GM12878 (cell line): ENCODE results near the gene ADAM33. TPM values are rescaled to one million over a fixed set of nuclear protein-coding genes. Genes with fewer than 3 reads are reported as not detected.

ENCODE experiments used
- ATAC-seq: fragments of 200-7000 bp; cut with Tn5 transposase; 3 replicates; pipeline ENCODE4 v1.9.1; 2020; ENCODE audit warnings: mild to moderate bottlenecking, moderate library complexity
- BruUV-seq: library from RNA; stranded (reverse); fragments of 400-500 nt; replicated peaks from 2 replicates; lab custom pipeline; 2021; lab: Mats Ljungman, UMichigan
- CTCF ChIA-PET: fragments of 300-600 bp; sonication (Branson Sonifier 250); formaldehyde crosslinking; extraction: SDS; loops from one replicate; lab custom pipeline; 2021; ENCODE audit warnings: inconsistent platforms; lab: Yijun Ruan, JAX
- POLR2A ChIA-PET: fragments of 350-600 bp; formaldehyde crosslinking; extraction: SDS; loops from one replicate; lab custom pipeline; 2021; ENCODE audit warnings: inconsistent platforms; lab: Charles Lee
- RAD21 ChIA-PET: fragments of 300-600 bp; sonication (Branson Sonifier 250); formaldehyde crosslinking; loops from one replicate; lab custom pipeline; 2023; ENCODE audit warnings: antibody characterized with exemption; ENCODE audit not compliant: unreplicated experiment; lab: Charles Lee
- SMC1A ChIA-PET: fragments of 300-600 bp; sonication (Branson Sonifier 250); formaldehyde crosslinking; loops from one replicate; lab custom pipeline; 2023; ENCODE audit not compliant: unreplicated experiment, uncharacterized antibody; lab: Charles Lee
- DNase-seq: peaks from one replicate; pipeline ENCODE4 v3.0.0-alpha.2; 2011; ENCODE audit warnings: low read depth, low spot score
- FAIRE-seq: peaks from 3 replicates; lab custom pipeline; 2011; peaks lifted over from hg19 to GRCh38; lab: Jason Lieb, UNC
- H2AFZ ChIP-seq: 2 replicates; pipeline ENCODE4 v1.6.0; 2011; ENCODE audit warnings: low read depth, low read length, control low read depth; ENCODE audit not compliant: control insufficient read depth
- H3K27ac ChIP-seq: 2 replicates; pipeline ENCODE4 v1.5.1; 2011; ENCODE audit warnings: control low read depth; ENCODE audit not compliant: control insufficient read depth, insufficient read depth
- H3K27me3 ChIP-seq, 2 experiments: replicated peaks in 1 of 2; 2 replicates each; pipeline versions ENCODE4 v1.6.0 to v1.6.1; 2011; ENCODE audit warnings: low read length in 1 of 2; ENCODE audit not compliant: control insufficient read depth in 2 of 2, insufficient read depth in 2 of 2
- H3K36me3 ChIP-seq, 2 experiments: 2 replicates each; pipeline ENCODE4 v1.5.1; 2011; ENCODE audit warnings: low read length in 1 of 2; ENCODE audit not compliant: control insufficient read depth in 2 of 2, insufficient read depth in 2 of 2
- H3K4me1 ChIP-seq: 2 replicates; pipeline ENCODE4 v1.6.1; 2011; ENCODE audit warnings: mild to moderate bottlenecking, low read length, moderate library complexity, mixed read lengths; ENCODE audit not compliant: control insufficient read depth, insufficient read depth
- H3K4me2 ChIP-seq: 2 replicates; pipeline ENCODE4 v1.6.0; 2011; ENCODE audit warnings: control low read depth; ENCODE audit not compliant: control insufficient read depth, insufficient read depth
- H3K4me3 ChIP-seq: fragments of 200-600 bp; sonication (generic); 2 replicates; pipeline ENCODE4 v1.5.1; 2016
- H3K79me2 ChIP-seq: 2 replicates; pipeline ENCODE4 v1.6.0; 2011; ENCODE audit warnings: low read length; ENCODE audit not compliant: control insufficient read depth, insufficient read depth
- H3K9ac ChIP-seq: 2 replicates; pipeline ENCODE4 v1.8.0; 2011; ENCODE audit warnings: low read length, control low read depth, mixed read lengths; ENCODE audit not compliant: control insufficient read depth, insufficient read depth
- H3K9me3 ChIP-seq: replicated peaks from 3 replicates; pipeline ENCODE4 v1.5.1; 2011; ENCODE audit warnings: mild to moderate bottlenecking, low read length; ENCODE audit not compliant: control insufficient read depth, insufficient read depth
- H4K20me1 ChIP-seq: 2 replicates; pipeline ENCODE4 v1.6.0; 2011; ENCODE audit not compliant: control insufficient read depth, insufficient read depth
- ASH2L ChIP-seq: fragments of 300-600, 200-600 bp; sonication (generic); IDR thresholded peaks from 2 replicates; pipeline ENCODE4 v1.6.1; 2017; ENCODE audit warnings: low read depth, mild to moderate bottlenecking, borderline replicate concordance
- CBX5 ChIP-seq: sonication (generic); IDR thresholded peaks from 2 replicates; pipeline ENCODE4 v1.6.1; 2016; ENCODE audit warnings: low read depth, moderate library complexity, mild to moderate bottlenecking, inconsistent platforms
- EP300 ChIP-seq, 2 experiments: fragments of 150-350 bp in 1 of 2; IDR thresholded peaks; 2 replicates each; pipeline ENCODE4 v1.6.1; 2011 to 2012; ENCODE audit warnings: low read depth in 2 of 2, low read length in 2 of 2, borderline replicate concordance in 1 of 2, improper control_type of control experiment in 1 of 2, inconsistent platforms in 1 of 2; ENCODE audit not compliant: control insufficient read depth in 1 of 2
- HDAC2 ChIP-seq: fragments of 200-600 bp; sonication (generic); IDR thresholded peaks from 2 replicates; pipeline ENCODE4 v1.6.1; 2017
- IKZF1 ChIP-seq: fragments of 450-650 bp; conservative IDR thresholded peaks from 2 replicates; pipeline ENCODE4 v1.6.1; 2017; ENCODE audit warnings: antibody characterized with exemption, mild to moderate bottlenecking
- KLF5 ChIP-seq: fragments of 450-650 bp; IDR thresholded peaks from 2 replicates; pipeline ENCODE4 v1.6.1; 2014; ENCODE audit warnings: mild to moderate bottlenecking; ENCODE audit not compliant: partially characterized antibody
- MYC ChIP-seq: IDR thresholded peaks from 2 replicates; pipeline ENCODE4 v1.6.1; 2011; ENCODE audit warnings: mild to moderate bottlenecking, low read length, moderate library complexity, inconsistent platforms; ENCODE audit not compliant: insufficient read depth, insufficient replicate concordance, insufficient read length, severe bottlenecking
- RAD21 ChIP-seq: IDR thresholded peaks from 2 replicates; pipeline ENCODE4 v1.6.1; 2011; ENCODE audit warnings: mild to moderate bottlenecking, low read depth, low read length, moderate library complexity; ENCODE audit not compliant: insufficient read depth
- RFX5 ChIP-seq: IDR thresholded peaks from 2 replicates; pipeline ENCODE4 v1.6.1; 2011; ENCODE audit warnings: low read depth, low read length, improper control_type of control experiment
- SMAD1 ChIP-seq: fragments of 450-650 bp; IDR thresholded peaks from 2 replicates; pipeline ENCODE4 v1.6.1; 2018; ENCODE audit warnings: mild to moderate bottlenecking, low read depth; ENCODE audit not compliant: partially characterized antibody
- TCF12 ChIP-seq: IDR thresholded peaks from 2 replicates; pipeline ENCODE4 v1.6.1; 2011; ENCODE audit warnings: low read depth, mild to moderate bottlenecking, low read length
- WRNIP1 ChIP-seq: IDR thresholded peaks from 2 replicates; pipeline ENCODE4 v1.6.1; 2011; ENCODE audit warnings: low read depth, low read length, improper control_type of control experiment, borderline replicate concordance
- YY1 ChIP-seq: IDR thresholded peaks from 2 replicates; pipeline ENCODE4 v1.6.1; 2011; ENCODE audit warnings: low read depth, mild to moderate bottlenecking, low read length
- ZNF384 ChIP-seq: IDR thresholded peaks from 2 replicates; pipeline ENCODE4 v1.6.1; 2012; ENCODE audit warnings: low read depth, mild to moderate bottlenecking, low read length, improper control_type of control experiment, borderline replicate concordance
- ZZZ3 ChIP-seq: IDR thresholded peaks from 2 replicates; pipeline ENCODE4 v1.6.1; 2011; ENCODE audit warnings: low read depth; ENCODE audit not compliant: control insufficient read depth, insufficient read length
- WGBS: methylation state at CpG from one replicate; pipeline ENCODE4 v1.1.6; 2016; ENCODE audit warnings: low lambda C conversion rate; ENCODE audit not compliant: insufficient replicate concordance, insufficient coverage; ENCODE audit errors: missing lambda C conversion rate; 5-methylcytosine and 5-hydroxymethylcytosine counted together
- in situ Hi-C: fragments of 300-500 bp; cut with MboI; formaldehyde crosslinking; loops from 9 replicates; pipeline ENCODE4 v1.14.3; 2018; ENCODE audit warnings: mixed read lengths
- intact Hi-C: fragments of 100-400 bp; cut with micrococcal nuclease; formaldehyde crosslinking; loops from one replicate; pipeline ENCODE4 v1.14.2; 2022; ENCODE audit not compliant: unreplicated experiment
- polyA plus RNA-seq, 11 experiments: library from polyadenylated mRNA; depleted of rRNA in 4 of 11; unstranded in 6 of 11; stranded (reverse) in 5 of 11; fragments of >200 nt; fragmentation: Nextera tagmentation in 4 of 11; fragmentation: Illumina TruSeq in 1 of 11; extraction: Ambion mirVana in 4 of 11; extraction: Trizol in 1 of 11; gene quantifications; 1 replicate in 1 of 11; 2 replicates in 10 of 11; pipeline versions ENCODE4 v1.2.1 to v1.2.3, GENCODE V29; 2011 to 2016; ENCODE audit warnings: inconsistent platforms in 2 of 11, missing spikeins in 2 of 11, low read depth in 1 of 11
- total RNA-seq, 4 experiments: library from RNA; depleted of rRNA in 3 of 4; stranded (reverse); fragments of >200 nt in 3 of 4; fragmentation: Illumina TruSeq in 1 of 4; extraction: Trizol in 1 of 4; gene quantifications; 2 replicates each; pipeline versions ENCODE4 v1.2.1 to v1.2.3, GENCODE V29; 2013 to 2021
- TF ChIP-seq, protein P1 (sequence below): fragments of 450-650 bp; formaldehyde crosslinking; IDR thresholded peaks from 2 replicates; pipeline ENCODE4 v1.4.0; 2020; ENCODE audit warnings: mild to moderate bottlenecking, moderate library complexity

The ADAM33 gene
- total and polyA plus RNA-seq, 10 of the 15 experiments (the other 5 are each of a cell fraction or from before 2014, with no cell fraction given): not detected

GRCh38 chr20:3677733-3678132 lies 4.1 kb downstream of the ADAM33 start:
- in situ Hi-C loops: no loop called here
- ATAC-seq (no peak), FAIRE-seq (no peak)
- SMC1A ChIA-PET: interaction anchor here (1.1 to 1.8 kb wide), 2 partner anchors 33 to 69 kb away, joined by 3 to 8 read pairs; no protein-coding TSS in a partner anchor
- Histone ChIP-seq H3K36me3 (no peaks in the 10 kb centered on the region), H3K9me3 (no peaks in the 10 kb centered on the region), H3K9ac (no peak overlapping the region), H3K27ac (no peak overlapping the region), H3K79me2 (no peaks in the 10 kb centered on the region), H4K20me1 (no peaks in the 10 kb centered on the region; the same call in 1 of the 2 replicates), H3K4me3 (no peak overlapping the region)
- no TSS peak for BruUV-seq
- WGBS: 29% methylated on average over 8 of the region's 8 CpGs
- TF ChIP-seq WRNIP1 (no peak), CBX5 (no peak), ASH2L (no peak), RFX5 (no peak), MYC (no peak), KLF5 (no peak), HDAC2 (no peak), YY1 (no peak), ZNF384 (no peak), RAD21 (no peak), SMAD1 (no peak), IKZF1 (no peak), EP300 (IDR thresholded peaks at IDR 0.05; ENCODE audit: borderline replicate concordance in 1 of 2, control insufficient read depth in 1 of 2, low read depth in 2 of 2, low read length in 2 of 2) (no peak), TCF12 (no peak), ZZZ3 (no peak)
- TF ChIP-seq, protein P1, sequence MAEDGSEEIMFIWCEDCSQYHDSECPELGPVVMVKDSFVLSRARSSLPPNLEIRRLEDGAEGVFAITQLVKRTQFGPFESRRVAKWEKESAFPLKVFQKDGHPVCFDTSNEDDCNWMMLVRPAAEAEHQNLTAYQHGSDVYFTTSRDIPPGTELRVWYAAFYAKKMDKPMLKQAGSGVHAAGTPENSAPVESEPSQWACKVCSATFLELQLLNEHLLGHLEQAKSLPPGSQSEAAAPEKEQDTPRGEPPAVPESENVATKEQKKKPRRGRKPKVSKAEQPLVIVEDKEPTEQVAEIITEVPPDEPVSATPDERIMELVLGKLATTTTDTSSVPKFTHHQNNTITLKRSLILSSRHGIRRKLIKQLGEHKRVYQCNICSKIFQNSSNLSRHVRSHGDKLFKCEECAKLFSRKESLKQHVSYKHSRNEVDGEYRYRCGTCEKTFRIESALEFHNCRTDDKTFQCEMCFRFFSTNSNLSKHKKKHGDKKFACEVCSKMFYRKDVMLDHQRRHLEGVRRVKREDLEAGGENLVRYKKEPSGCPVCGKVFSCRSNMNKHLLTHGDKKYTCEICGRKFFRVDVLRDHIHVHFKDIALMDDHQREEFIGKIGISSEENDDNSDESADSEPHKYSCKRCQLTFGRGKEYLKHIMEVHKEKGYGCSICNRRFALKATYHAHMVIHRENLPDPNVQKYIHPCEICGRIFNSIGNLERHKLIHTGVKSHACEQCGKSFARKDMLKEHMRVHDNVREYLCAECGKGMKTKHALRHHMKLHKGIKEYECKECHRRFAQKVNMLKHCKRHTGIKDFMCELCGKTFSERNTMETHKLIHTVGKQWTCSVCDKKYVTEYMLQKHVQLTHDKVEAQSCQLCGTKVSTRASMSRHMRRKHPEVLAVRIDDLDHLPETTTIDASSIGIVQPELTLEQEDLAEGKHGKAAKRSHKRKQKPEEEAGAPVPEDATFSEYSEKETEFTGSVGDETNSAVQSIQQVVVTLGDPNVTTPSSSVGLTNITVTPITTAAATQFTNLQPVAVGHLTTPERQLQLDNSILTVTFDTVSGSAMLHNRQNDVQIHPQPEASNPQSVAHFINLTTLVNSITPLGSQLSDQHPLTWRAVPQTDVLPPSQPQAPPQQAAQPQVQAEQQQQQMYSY: no peak
- TF ChIP-seq, all 136 proteins: peak for 0
- H3K27me3 ChIP-seq: peaks cover 3 to 4% of the 10 kb centered on the region in 2 experiments; a peak in 2 of 4 replicates
- RAD21 ChIA-PET: interaction anchor here (0.6 to 1.8 kb wide), 4 partner anchors 31 to 394 kb away, joined by 3 to 13 read pairs (median 4); no protein-coding TSS in a partner anchor
- DNase-seq: no peak
- no peaks in the 10 kb centered on the region; the same call in 1 of the 2 replicates for H3K4me1 ChIP-seq
- CTCF ChIA-PET: interaction anchor here (0.7 to 3.1 kb wide), 9 partner anchors 10 to 90 kb away, joined by 3 to 51 read pairs (median 10); partner anchors contain the start of genes ADISSP and SIGLEC1
- H3K4me2 ChIP-seq: no peak overlapping the region
- intact Hi-C loops: loop anchor here (5.0 kb wide), 1 partner anchor 90 kb away; the partner anchor contains the start of gene ADISSP
- POLR2A ChIA-PET: interaction anchor here (0.8 kb wide), 1 partner anchor 30 kb away, joined by 3 read pairs; no protein-coding TSS in a partner anchor
- H2AFZ ChIP-seq: no peak overlapping the region
